ENCODE data around the gene NDUFS3.

GRCh38 chr11:47628026-47628425, 49.2 kb downstream of the NDUFS3 start:
- no peak for TF ChIP-seq EP300 (IDR thresholded peaks at IDR 0.05)
- no peak for TF ChIP-seq CTCF (IDR thresholded peaks at IDR 0.05)
